GM18861 (cell line): ENCODE measurements around the gene WDPCP.
"Not testable (repeated sequence)": the region's sequence is repeated elsewhere in the genome, so short reads cannot be mapped to it uniquely, and the experiment has no call there.

Experiments
- ATAC-seq: cut with Tn5 transposase; IDR thresholded peaks from one replicate; pipeline ENCODE4 v1.9.1; 2021; ENCODE audit not compliant: unreplicated experiment

WDPCP gene

DNA sequence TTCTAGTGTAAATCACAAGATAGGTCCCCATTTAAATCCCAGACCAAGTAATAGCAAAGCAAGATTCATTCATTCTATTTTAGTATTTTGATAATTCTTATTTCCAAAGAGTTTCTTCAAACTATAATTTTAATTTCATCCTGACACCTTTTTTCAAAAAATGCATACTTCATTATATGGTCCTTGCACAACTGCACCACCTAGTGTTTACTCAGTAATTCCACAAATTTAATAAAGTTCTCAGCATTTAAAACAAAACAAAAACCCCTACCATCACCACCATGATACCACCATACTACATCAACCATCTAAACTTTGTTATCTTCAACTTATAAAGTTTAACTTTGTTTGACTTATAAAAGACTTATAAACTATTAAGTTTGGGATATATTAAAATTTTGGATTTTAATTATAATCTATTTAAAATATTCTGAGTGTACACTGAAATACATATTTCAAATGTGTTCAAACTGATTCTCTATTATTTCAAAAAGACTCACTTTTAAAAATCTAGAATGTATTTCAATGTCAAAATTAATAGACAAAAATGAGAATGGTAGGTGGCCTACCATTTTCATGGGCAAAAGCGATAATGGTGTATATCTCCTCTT is 44.2 kb downstream of the WDPCP start:
- ATAC-seq, result no peak

DNA sequence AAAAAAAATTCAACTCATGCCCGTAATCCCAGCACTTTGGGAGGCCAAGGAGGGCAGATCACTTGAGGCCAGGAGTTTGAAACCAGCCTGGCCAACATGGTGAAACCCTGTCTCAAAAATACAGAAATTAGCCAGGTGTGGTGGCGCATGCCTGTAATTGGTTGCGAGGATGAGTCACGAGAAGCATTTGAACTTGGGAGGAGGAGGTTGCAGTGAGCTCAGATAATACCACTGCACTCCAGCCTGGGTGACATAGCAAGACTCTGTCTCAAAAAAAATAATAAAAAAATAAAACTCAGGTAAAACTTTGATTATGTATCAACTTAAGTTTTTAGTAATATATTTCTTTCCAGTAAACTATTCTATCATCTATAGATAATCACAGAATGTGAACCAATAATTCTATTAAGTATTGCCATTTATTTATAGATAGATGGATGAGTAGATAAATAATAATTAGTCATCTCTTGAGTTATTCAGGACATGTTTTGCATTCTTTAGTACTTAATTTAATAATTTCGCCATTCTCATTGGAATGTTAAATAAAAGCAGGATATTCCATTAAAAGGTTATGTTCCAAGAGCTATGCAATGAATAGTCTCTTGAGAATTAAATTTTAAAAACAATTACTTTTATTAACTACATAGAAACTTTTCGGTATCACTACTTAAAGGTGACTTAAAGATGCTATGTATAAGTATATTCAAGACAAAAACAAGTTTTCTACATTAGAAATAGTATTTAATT is 48.7 kb downstream of the WDPCP start:
- ATAC-seq, result no peak

DNA sequence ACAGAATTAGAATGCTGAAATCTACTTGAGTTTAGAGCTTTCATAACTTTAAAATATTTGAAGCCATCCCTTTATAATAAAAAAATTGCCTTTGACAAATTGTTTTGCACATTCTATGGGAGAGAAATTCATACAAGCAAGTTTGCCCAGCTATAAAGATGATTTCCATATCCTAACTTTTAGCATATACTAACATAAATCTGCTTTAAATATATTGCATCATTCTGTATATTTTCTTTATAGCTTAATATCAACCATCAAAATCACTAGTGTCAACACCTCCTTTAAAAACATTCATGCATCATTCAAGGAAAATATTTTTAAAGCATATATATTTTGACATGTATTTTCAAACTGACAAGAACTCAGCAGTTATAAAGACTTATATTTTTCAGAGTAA is 49.9 kb downstream of the WDPCP start:
- ATAC-seq, result no peak

DNA sequence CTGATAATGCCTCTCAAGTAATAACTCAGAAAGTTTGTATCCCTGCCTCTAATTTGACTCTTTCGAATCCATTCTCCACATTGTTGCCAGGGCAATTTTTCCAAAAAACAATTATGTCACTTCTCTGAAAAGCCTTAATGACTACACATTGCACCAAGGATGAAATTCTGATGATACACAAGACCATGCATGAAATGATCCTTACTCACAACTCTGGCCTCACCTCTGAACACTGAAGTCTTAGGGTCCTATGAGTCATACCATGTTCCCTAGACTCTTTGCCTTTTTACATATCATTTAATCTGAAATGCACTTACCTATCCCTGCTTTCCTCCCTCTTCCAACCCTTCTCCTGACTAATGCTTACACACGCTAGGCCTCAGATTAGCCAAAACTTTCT is 51.0 kb downstream of the WDPCP start:
- ATAC-seq, result no peak

DNA sequence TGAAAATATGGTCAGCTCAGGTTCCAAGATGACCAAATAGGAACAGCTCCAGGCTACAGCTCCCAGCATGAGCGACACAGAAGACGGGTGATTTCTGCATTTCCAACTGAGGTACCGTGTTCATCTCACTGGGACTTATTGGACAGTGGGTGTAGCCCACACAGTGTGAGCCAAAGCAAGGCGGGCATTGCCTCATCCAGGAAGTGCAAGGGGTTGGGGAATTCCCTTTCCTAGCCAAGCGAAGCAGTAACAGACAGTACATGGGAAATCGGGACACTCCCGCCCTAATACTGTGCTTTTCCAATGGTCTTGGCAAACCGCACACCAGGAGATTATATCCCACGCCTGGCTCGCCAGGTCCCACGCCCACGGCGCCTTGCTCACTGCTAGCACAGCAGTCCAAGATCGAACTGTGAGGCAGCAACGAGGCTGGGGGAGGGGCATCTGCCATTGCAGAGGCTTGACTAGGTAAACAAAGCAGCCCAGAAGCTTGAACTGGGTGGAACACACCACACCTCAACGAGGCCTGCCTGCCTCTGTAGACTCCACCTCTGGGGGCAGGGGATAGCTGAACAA is 57.5 kb downstream of the WDPCP start:
- no peak for ATAC-seq

- ATAC-seq, result no peak
Observed at GRCh38 chr2:63525905-63526304, 62.4 kb downstream of the WDPCP start.

DNA sequence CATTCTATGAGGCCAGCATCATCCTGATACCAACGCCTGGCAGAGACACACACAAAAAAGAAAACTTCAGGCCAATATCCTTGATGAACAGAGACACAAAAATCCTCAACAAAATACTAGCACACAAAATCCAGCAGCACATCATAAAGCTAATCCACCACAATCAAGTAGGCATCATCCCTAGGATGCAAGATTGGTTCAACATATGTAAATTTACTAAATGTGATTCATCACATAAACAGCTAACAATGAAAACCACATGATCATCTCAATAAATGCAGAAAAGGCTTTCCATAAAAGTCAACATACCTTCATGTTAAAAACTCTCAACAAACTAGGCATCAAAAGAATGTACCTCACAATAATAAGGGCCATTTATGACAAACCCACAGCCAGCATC is 65.3 kb downstream of the WDPCP start:
- ATAC-seq, result no peak

- ATAC-seq, result no peak
Observed at GRCh38 chr2:63520793-63521192, 67.5 kb downstream of the WDPCP start.

- ATAC-seq, result no peak
Observed at GRCh38 chr2:63514781-63515180, 73.5 kb downstream of the WDPCP start.

- no peak for ATAC-seq
Observed at GRCh38 chr2:63514237-63514716, 74.0 kb downstream of the WDPCP start.

- no peak for ATAC-seq
Observed at GRCh38 chr2:63506320-63506719, 82.0 kb downstream of the WDPCP start.

- no peak for ATAC-seq
Observed at GRCh38 chr2:63503818-63504217, 84.5 kb downstream of the WDPCP start.

DNA sequence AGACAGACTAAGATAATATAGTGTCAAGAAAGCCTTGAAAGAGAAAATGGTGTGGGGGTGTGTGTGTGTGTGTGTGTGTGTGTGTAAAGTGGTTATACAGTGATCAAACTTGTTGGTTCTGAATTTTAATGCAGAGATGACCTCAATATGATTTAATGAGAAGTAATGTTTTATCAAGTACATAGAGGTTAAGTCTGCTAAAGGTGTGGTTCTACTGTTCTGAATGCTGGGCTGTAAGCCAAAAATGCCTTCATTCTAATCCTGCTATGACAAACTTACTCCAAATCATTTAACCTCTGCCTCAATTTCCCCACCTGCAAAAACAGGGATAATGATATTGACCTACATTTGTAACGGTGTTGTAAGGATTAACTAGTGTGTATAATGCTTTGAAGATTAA is 87.9 kb downstream of the WDPCP start:
- no peak for ATAC-seq

GRCh38 chr2:63497576-63497975 is 90.7 kb downstream of the WDPCP start:
- no peak for ATAC-seq

- no peak for ATAC-seq
Observed at GRCh38 chr2:63494968-63495367, 93.3 kb downstream of the WDPCP start.

GRCh38 chr2:63494100-63494499 is 94.2 kb downstream of the WDPCP start:
- no peak for ATAC-seq

GRCh38 chr2:63488118-63488713 is 100.1 kb downstream of the WDPCP start:
- ATAC-seq, result no peak

DNA sequence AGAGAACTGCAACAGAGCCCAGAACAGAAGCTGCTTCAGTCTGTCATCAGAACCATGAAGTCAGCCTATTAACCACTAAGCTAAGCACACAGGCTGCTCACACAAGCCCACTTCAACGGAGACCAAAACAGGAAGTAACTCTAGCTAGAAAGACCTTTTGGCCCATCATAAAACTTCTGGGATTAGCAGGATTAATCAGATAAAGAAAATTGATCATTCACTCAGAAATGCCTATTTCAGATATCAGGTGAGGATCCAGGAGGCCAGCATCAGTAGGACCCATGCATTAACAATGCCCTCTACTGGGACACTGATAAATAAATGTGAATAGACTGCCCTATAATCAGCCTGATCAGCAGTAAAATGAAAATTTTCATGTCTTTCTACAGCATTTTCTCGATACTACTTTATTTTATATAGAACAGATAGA is 101.4 kb downstream of the WDPCP start:
- ATAC-seq, result no peak

DNA sequence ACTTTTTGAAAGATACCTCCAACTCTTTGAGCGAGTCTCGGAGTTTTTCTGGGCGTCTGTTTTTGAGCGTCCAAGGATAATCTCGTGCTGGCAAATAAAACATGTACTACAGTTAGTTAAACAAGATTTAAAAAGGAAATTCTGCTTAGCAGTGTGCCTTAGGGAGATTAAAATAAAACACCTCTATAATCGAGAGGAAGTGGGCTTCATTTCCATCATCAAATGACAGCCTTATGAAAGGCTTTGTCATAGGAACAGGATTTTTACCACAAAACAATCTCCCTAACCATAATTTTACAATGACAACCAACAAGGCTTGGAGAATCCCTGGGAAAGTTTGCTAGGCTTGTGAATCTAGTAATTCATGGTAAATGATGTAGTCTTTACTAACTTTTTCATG is 103.4 kb downstream of the WDPCP start:
- no peak for ATAC-seq

GRCh38 chr2:63484481-63484880 is 103.8 kb downstream of the WDPCP start:
- no peak for ATAC-seq

DNA sequence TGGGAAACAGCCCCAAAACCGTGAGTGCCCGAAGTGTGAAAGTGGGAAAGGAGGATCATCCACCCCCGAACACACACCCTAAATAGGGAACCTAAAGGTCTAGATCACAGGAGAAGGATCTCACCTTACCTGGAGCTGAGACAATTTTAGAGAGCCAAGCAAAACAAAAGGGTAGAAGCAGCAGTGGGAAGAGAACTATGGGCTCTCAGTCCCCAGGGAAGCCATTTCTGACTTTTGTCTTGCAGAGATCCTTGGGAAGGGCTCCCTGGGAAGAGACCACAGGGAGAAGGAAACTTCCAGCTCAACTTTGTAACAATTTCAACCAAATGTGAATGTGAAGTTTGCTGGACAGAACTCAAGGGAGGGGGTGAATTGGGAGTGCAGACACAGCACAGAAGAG is 110.6 kb downstream of the WDPCP start:
- no peak for ATAC-seq

- not testable (repeated sequence) for ATAC-seq
Observed at GRCh38 chr2:63469313-63469712, 119.0 kb downstream of the WDPCP start.
